ENCODE data around the gene UGT1A9.

DNA sequence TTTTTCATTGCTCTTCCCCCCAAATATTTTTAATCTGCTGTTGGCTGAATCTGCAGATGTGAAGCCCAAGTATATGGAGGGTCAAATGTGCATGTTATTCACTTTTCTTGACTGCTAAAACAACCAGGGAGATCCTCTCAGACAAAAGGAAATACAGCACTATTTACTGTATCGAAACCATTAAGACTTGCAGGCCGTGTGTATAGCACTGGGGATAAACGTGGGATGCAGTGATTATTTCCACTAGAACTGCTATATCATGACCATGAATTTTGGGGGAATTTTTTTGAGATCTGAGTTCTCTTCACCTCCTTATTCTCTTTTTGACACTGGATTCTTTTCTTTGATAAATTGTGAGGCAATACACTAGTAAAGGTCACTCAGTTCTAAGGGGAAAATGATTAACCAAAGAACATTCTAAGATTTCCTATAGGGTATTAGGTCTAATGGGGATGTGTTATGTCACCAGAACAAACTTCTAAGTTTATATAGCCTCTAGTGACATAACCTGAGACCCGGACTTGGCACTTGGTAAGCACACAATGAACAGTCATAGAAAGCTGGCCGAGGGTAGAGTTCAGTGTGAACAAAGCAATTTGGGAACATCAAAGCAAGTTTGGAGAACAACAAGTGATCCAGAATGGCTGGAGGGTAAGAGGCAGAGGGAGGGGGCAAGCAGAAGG, 73.5 kb downstream of the UGT1A9 start:
- TF ChIP-seq POLR2AphosphoS5 (IDR thresholded peaks at IDR 0.05; ENCODE audit: low read depth) (no peak), CTCF (IDR thresholded peaks at IDR 0.05; ENCODE audit: insufficient read depth, low read length) (no peak), GABPA (IDR thresholded peaks at IDR 0.05; ENCODE audit: low read depth) (no peak), SPI1 (IDR thresholded peaks at IDR 0.05; ENCODE audit: borderline replicate concordance, low read depth) (no peak)
- TF ChIP-seq, protein P1, sequence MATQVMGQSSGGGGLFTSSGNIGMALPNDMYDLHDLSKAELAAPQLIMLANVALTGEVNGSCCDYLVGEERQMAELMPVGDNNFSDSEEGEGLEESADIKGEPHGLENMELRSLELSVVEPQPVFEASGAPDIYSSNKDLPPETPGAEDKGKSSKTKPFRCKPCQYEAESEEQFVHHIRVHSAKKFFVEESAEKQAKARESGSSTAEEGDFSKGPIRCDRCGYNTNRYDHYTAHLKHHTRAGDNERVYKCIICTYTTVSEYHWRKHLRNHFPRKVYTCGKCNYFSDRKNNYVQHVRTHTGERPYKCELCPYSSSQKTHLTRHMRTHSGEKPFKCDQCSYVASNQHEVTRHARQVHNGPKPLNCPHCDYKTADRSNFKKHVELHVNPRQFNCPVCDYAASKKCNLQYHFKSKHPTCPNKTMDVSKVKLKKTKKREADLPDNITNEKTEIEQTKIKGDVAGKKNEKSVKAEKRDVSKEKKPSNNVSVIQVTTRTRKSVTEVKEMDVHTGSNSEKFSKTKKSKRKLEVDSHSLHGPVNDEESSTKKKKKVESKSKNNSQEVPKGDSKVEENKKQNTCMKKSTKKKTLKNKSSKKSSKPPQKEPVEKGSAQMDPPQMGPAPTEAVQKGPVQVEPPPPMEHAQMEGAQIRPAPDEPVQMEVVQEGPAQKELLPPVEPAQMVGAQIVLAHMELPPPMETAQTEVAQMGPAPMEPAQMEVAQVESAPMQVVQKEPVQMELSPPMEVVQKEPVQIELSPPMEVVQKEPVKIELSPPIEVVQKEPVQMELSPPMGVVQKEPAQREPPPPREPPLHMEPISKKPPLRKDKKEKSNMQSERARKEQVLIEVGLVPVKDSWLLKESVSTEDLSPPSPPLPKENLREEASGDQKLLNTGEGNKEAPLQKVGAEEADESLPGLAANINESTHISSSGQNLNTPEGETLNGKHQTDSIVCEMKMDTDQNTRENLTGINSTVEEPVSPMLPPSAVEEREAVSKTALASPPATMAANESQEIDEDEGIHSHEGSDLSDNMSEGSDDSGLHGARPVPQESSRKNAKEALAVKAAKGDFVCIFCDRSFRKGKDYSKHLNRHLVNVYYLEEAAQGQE (IDR thresholded peaks at IDR 0.05; ENCODE audit: insufficient replicate concordance, low read depth) = no peak
